IMR-90 (cell line): ENCODE results near the gene LINGO1. TPM values are rescaled to one million over a fixed set of nuclear protein-coding genes. Genes with fewer than 3 reads are reported as not detected.

Source experiments
- ATAC-seq: fragments of 200-7000 bp; cut with Tn5 transposase; 2 replicates; pipeline ENCODE4 v1.9.1; 2020; ENCODE audit warnings: low read depth, mild to moderate bottlenecking, moderate library complexity
- BruUV-seq: library from RNA; stranded (reverse); fragments of 400-500 nt; replicated peaks from 2 replicates; lab custom pipeline; 2021; lab: Mats Ljungman, UMichigan
- CTCF ChIA-PET: fragments of 300-600 bp; formaldehyde crosslinking; extraction: SDS; loops from one replicate; lab custom pipeline; 2021; ENCODE audit warnings: antibody characterized with exemption; lab: Yijun Ruan, JAX
- POLR2A ChIA-PET: fragments of 300-600 bp; sonication (Branson Sonifier 250); formaldehyde crosslinking; loops from one replicate; lab custom pipeline; 2022; ENCODE audit warnings: antibody characterized with exemption; ENCODE audit not compliant: unreplicated experiment; lab: Charles Lee
- DNase-seq: peaks from one replicate; pipeline ENCODE4 v3.0.0; 2013
- H2AFZ ChIP-seq: replicated peaks from 2 replicates; pipeline ENCODE3; 2013; ENCODE audit warnings: low read length, mild to moderate bottlenecking; ENCODE audit not compliant: poor library complexity
- H2AK5ac ChIP-seq: 2 replicates; pipeline ENCODE4 v1.6.1; 2013; ENCODE audit warnings: low read depth, low read length, inconsistent platforms
- H2AK9ac ChIP-seq: replicated peaks from 2 replicates; pipeline ENCODE3; 2013; ENCODE audit warnings: mild to moderate bottlenecking, low read depth, low read length, moderate library complexity; ENCODE audit not compliant: poor library complexity
- H2BK120ac ChIP-seq: 2 replicates; pipeline ENCODE4 v1.6.1; 2013; ENCODE audit warnings: low read depth, low read length, inconsistent platforms
- H2BK15ac ChIP-seq: 3 replicates; pipeline ENCODE4 v1.6.1; 2013; ENCODE audit warnings: low read depth, low read length, inconsistent platforms
- H2BK20ac ChIP-seq: 2 replicates; pipeline ENCODE4 v1.6.1; 2013; ENCODE audit warnings: low read depth, mild to moderate bottlenecking, inconsistent platforms, low read length, moderate library complexity
- H2BK5ac ChIP-seq: 2 replicates; pipeline ENCODE4 v1.6.1; 2013; ENCODE audit warnings: mild to moderate bottlenecking, low read depth, low read length, inconsistent platforms; ENCODE audit not compliant: poor library complexity, severe bottlenecking
- H3K14ac ChIP-seq: replicated peaks from 2 replicates; pipeline ENCODE4 v1.6.1; 2013; ENCODE audit warnings: low read depth, low read length, inconsistent platforms
- H3K18ac ChIP-seq: 2 replicates; pipeline ENCODE4 v1.6.1; 2013; ENCODE audit warnings: low read depth, low read length, control low read depth
- H3K23ac ChIP-seq: 2 replicates; pipeline ENCODE4 v1.6.1; 2013; ENCODE audit warnings: low read depth, low read length, inconsistent platforms
- H3K27ac ChIP-seq: 2 replicates; pipeline ENCODE4 v1.5.1; 2013; ENCODE audit warnings: mild to moderate bottlenecking, control low read depth, low read length; ENCODE audit not compliant: insufficient read depth
- H3K27me3 ChIP-seq: 2 replicates; pipeline ENCODE4 v1.6.1; 2013; ENCODE audit warnings: low read length; ENCODE audit not compliant: control insufficient read depth, insufficient read depth
- H3K36me3 ChIP-seq: 2 replicates; pipeline ENCODE4 v1.6.1; 2013; ENCODE audit warnings: low read length, mixed read lengths; ENCODE audit not compliant: control insufficient read depth, insufficient read depth
- H3K4ac ChIP-seq: 2 replicates; pipeline ENCODE4 v1.6.1; 2013; ENCODE audit warnings: low read depth, low read length, inconsistent platforms
- H3K4me1 ChIP-seq: 2 replicates; pipeline ENCODE4 v1.6.1; 2013; ENCODE audit warnings: low read length, mixed read lengths; ENCODE audit not compliant: control insufficient read depth, insufficient read depth
- H3K4me2 ChIP-seq: 2 replicates; pipeline ENCODE4 v1.6.1; 2013; ENCODE audit warnings: low read depth, mild to moderate bottlenecking, control low read depth, low read length, moderate library complexity
- H3K4me3 ChIP-seq: 2 replicates; pipeline ENCODE4 v1.5.1; 2013; ENCODE audit warnings: low read depth, mild to moderate bottlenecking, control low read depth, low read length, moderate library complexity; ENCODE audit not compliant: insufficient read depth
- H3K56ac ChIP-seq: 2 replicates; pipeline ENCODE4 v1.6.1; 2013; ENCODE audit warnings: low read length, inconsistent platforms; ENCODE audit not compliant: insufficient read depth; ENCODE audit errors: extremely low read depth
- H3K79me1 ChIP-seq, 2 experiments: 2 replicates each; pipeline ENCODE4 v1.6.1; 2013; ENCODE audit warnings: low read length in 2 of 2, inconsistent platforms in 1 of 2, low read depth in 1 of 2
- H3K9ac ChIP-seq: 2 replicates; pipeline ENCODE4 v1.6.1; 2013; ENCODE audit warnings: low read depth, low read length, control low read depth
- H3K9me1 ChIP-seq: 2 replicates; pipeline ENCODE4 v1.6.1; 2013; ENCODE audit warnings: low read length, inconsistent platforms; ENCODE audit not compliant: insufficient read depth
- H3K9me3 ChIP-seq: 2 replicates; pipeline ENCODE4 v1.6.1; 2013; ENCODE audit warnings: low read length; ENCODE audit not compliant: control insufficient read depth, insufficient read depth
- H4K20me1 ChIP-seq: 2 replicates; pipeline ENCODE4 v1.6.1; 2013; ENCODE audit warnings: low read length, inconsistent platforms; ENCODE audit not compliant: insufficient read depth
- H4K5ac ChIP-seq: 2 replicates; pipeline ENCODE4 v1.6.1; 2013; ENCODE audit warnings: mild to moderate bottlenecking, low read depth, low read length, control low read depth
- H4K8ac ChIP-seq, 2 experiments: 2 replicates each; pipeline ENCODE4 v1.6.1; 2013; ENCODE audit warnings: low read depth in 2 of 2, low read length in 2 of 2, control low read depth in 1 of 2, inconsistent platforms in 1 of 2
- H4K91ac ChIP-seq: 2 replicates; pipeline ENCODE4 v1.6.1; 2013; ENCODE audit warnings: low read depth, low read length, inconsistent platforms; ENCODE audit not compliant: insufficient read depth
- CTCF ChIP-seq: conservative IDR thresholded peaks from 2 replicates; pipeline ENCODE4 v1.5.1; 2012; ENCODE audit warnings: mild to moderate bottlenecking, low read depth, low read length, improper control_type of control experiment
- FOS ChIP-seq: fragments of 150-350 bp; IDR thresholded peaks from 2 replicates; pipeline ENCODE4 v1.6.1; 2016; ENCODE audit warnings: low read depth, low read length
- WGBS, 2 experiments: methylation state at CpG; one replicate each; pipeline versions ENCODE4 v1.1.5 to v1.1.7; 2013; ENCODE audit warnings: missing lambda C conversion rate in 2 of 2; ENCODE audit not compliant: insufficient read length in 1 of 2; ENCODE audit errors: extremely low coverage in 2 of 2; 5-methylcytosine and 5-hydroxymethylcytosine counted together
- dilution Hi-C: fragments of 300-500 bp; cut with HindIII; formaldehyde crosslinking; loops from one replicate; pipeline ENCODE4 v1.14.3; 2018; ENCODE audit warnings: low sequenced_read_pairs; ENCODE audit not compliant: unreplicated experiment
- in situ Hi-C: fragments of 300-500 bp; cut with MboI; formaldehyde crosslinking; loops from 3 replicates; pipeline ENCODE4 v1.14.3; 2019; ENCODE audit warnings: low sequenced_read_pairs, inconsistent platforms, mixed read lengths
- intact Hi-C: fragments of 100-400 bp; cut with micrococcal nuclease; formaldehyde crosslinking; loops from 2 replicates; pipeline ENCODE4 v1.10.0; 2022
- polyA plus RNA-seq, 3 experiments: library from polyadenylated mRNA; depleted of rRNA; stranded (reverse); fragments of >200 nt; gene quantifications; 2 replicates each; pipeline ENCODE4 v1.2.3, GENCODE V29; 2012; ENCODE audit warnings: low replicate concordance in 1 of 3
- total RNA-seq: library from RNA; depleted of rRNA; stranded (reverse); fragments of >200 nt; gene quantifications from 2 replicates; pipeline ENCODE4 v1.2.3, GENCODE V29; 2012

The LINGO1 gene
- total and polyA plus RNA-seq, 2 of the 4 experiments (the other 2 are of a cell fraction) = 0.05 TPM; not detected in 1

GRCh38 chr15:77627581-77627980, 5.1 kb downstream of the LINGO1 start:
- POLR2A ChIA-PET = no interaction called here
- no peak overlapping the region for H2AFZ ChIP-seq
- no peak overlapping the region for H4K91ac ChIP-seq
- CTCF ChIA-PET = no interaction called here
- no peak overlapping the region for H2BK15ac ChIP-seq
- ATAC-seq (no peak), DNase-seq (no peak)
- no peak overlapping the region for H2BK20ac ChIP-seq
- BruUV-seq = no TSS peak
- intact Hi-C loops = no loop called here
- H3K36me3 ChIP-seq = no peaks in the 10 kb centered on the region
- dilution Hi-C loops = no loop called here
- H4K8ac ChIP-seq = no peak overlapping the region
- no peaks in the 10 kb centered on the region; the same call in 1 of the 2 replicates for H3K9me3 ChIP-seq
- no peak overlapping the region for H3K14ac ChIP-seq
- H3K4ac ChIP-seq = no peak overlapping the region
- H3K4me3 ChIP-seq = no peak overlapping the region
- H3K27me3 ChIP-seq = peaks cover 80% of the 10 kb centered on the region
- no peak overlapping the region for H2BK5ac ChIP-seq
- TF ChIP-seq CTCF = no peak
- TF ChIP-seq FOS = no peak
- H3K27ac ChIP-seq = no peak overlapping the region
- WGBS, 2 experiments = no CpG with 5 or more reads among the region's 2 CpGs
- no peak overlapping the region for H2BK120ac ChIP-seq
- in situ Hi-C loops = no loop called here
- no peaks in the 10 kb centered on the region for H3K79me1 ChIP-seq
- no peaks in the 10 kb centered on the region for H3K4me1 ChIP-seq
- H3K9ac ChIP-seq = no peak overlapping the region
- no peak overlapping the region for H4K5ac ChIP-seq
- H3K4me2 ChIP-seq = no peak overlapping the region
- H3K18ac ChIP-seq = no peak overlapping the region
- H4K20me1 ChIP-seq = 0 out of 2 replicates have a peak, but pooled peaks cover 4% of the 10 kb centered on the region
- H3K9me1 ChIP-seq = no peaks in the 10 kb centered on the region
- no peak overlapping the region for H3K56ac ChIP-seq
- H3K23ac ChIP-seq = no peak overlapping the region
- no peak overlapping the region for H2AK5ac ChIP-seq
- no peak overlapping the region for H2AK9ac ChIP-seq
